Sciatic nerve (tissue), 2 donors: Measurements from ENCODE around the gene PSD. TPM values are rescaled to one million over a fixed set of nuclear protein-coding genes. Genes with fewer than 3 reads are reported as not detected.

Source experiments
- ATAC-seq: fragments of 200-7000 bp; cut with Tn5 transposase; one replicate; pipeline ENCODE4 v1.9.1; 2020; ENCODE audit warnings: mild to moderate bottlenecking, moderate library complexity
- DNase-seq: peaks from one replicate; pipeline ENCODE4 v3.0.0-alpha.2; 2020; ENCODE audit warnings: low spot score
- intact Hi-C: fragments of 100-400 bp; cut with DNase I; formaldehyde crosslinking; loops from one replicate; pipeline ENCODE4 v1.14.2; 2022
- microRNA-seq: library from miRNA; unstranded; fragments of <30 nt; microRNA quantifications from one replicate; pipeline ENCODE4 v1.2.0, GENCODE V29; 2020
- total RNA-seq: library from RNA; stranded (reverse); fragmentation: NEBNext Ultra II Directional; extraction: Animal tissue kit (Norgen Biotek cat#: 25700); gene quantifications from one replicate; pipeline ENCODE4 v1.2.1, GENCODE V29; 2021
- donor health status: DM: no; HTN: no; CAD: no.
- donor health status: DM: no; HTN: no; CAD: no.

Gene PSD
- total RNA-seq, 1 donor from 2014 or later, result 1.9 TPM

DNA sequence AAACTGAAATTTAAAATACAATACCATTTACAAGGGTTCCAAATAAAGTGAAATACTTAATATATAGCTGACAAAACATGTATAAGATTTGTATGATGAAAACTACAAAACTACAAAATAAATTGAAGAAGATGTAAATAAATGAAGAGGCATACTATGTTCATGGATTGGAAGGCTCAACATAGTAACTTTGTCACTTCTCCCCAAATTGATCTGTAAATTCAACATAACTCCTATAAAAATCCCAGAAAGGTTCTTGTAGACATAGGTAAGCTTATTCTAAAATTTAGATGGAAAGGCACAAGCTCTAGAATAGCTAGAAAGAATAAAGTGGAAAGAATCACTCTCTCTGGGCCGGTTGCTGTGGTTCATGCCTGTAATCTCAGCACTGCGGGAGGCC is 47.3 kb downstream of the PSD start:
- intact Hi-C loops, result no loop called here
- ATAC-seq (no peak), DNase-seq (no peak)

DNA sequence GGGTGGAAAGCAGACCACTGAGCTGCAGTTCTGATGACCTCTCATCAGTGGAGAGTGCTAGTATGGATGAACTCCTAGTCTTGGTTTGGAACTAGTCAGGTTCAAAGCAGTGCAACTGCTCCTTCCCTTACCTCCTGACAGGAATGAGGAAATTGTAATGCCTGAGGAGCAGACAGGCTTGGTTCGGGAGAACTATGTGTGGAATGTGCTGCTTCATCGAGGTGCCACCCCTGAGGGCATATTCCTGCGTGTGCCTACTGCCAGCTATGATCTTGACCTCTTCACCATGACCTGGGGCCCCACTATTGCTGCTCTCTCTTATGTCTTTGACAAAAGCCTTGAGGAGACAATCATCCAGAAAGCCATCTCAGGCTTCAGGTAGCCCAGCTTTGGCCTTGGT is 50.5 kb downstream of the PSD start:
- ATAC-seq (no peak), DNase-seq (no peak)
- intact Hi-C loops, result no loop called here

DNA sequence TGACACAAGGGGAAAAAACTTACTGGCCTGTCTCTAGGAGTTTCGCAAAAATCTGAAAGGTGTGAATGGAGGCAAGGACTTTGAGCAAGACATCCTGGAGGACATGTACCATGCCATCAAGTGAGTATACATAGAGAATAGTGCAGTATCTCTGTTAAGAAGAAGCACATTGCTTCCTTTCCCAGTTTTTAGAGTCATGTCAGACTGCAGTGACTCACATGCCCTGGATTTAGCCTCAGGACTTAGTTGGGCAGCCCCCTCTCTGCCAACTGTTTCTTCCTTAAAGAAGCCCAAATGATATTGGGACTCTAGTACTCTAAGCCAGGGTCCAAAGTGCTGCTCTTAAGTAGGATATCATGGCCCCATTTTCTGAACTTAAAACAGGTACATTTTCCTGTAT is 51.1 kb downstream of the PSD start:
- DNase-seq (no peak), ATAC-seq (no peak)
- intact Hi-C loops, result no loop called here

DNA sequence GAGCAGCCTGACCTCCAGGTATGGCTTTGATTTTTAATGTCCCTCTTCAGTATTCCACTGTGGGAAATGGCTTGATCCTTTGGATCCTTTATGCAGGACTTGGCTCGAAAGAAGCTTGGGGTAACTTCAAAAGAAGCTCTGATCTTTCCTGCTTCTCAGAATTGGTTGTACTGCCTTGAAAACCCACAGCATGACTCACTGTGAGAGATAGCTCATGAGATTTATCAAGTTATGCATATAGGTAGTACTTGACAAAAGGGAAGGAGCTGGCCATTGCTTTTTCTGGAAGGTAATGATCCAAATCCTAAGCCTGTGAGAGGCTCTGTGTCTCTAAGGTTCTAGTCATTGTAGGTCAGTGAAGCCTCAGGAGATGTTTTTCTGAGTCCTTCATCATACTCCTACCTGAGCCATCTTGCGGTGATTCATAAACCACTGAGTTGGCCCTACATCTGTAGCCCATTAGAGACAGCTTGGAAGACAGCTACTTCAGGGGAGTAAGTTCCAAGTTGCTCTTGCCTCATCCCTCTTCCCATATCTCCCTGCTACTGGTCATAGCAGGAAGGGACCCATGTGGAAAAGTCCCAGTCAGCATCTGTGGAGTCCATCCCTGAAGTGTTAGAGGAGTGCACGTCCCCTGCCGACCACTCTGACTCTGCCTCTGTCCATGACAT is 59.7 kb downstream of the PSD start:
- DNase-seq (no peak), ATAC-seq (no peak)
- intact Hi-C loops, result no loop called here

DNA sequence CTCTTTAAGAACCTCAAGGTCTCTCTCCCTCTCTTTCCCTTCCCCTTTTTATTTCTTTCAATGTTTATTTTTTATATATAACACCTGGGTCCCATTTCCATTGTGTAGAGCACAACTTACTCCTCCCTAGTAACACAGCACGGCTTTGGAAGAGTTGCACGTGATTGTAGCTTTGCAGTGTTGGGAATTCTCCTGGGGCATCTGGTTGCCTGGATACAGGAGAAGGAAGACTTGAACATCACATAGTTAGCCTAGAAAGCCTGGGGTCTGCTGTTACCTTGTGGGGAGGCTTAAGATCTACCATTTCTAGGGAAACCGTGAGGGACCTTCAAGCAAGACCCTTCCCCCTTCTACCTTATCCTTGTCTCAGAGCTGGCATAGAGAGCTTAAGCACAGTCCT is 64.1 kb downstream of the PSD start:
- ATAC-seq (no peak), DNase-seq (no peak)
- intact Hi-C loops, result loop anchor here (5.0 kb wide), 1 partner anchor 122 kb away; no protein-coding TSS in a partner anchor

Small RNAs within 50 kb of the gene (microRNA-seq; reads per million reads assigned to microRNA genes)
- gene MIR146B, result 1,232 reads per million, percentile 84 among the genes with 10 or more reads in this experiment

Other genes with a start within 250 kb of the PSD start
- not detected for gene ELOVL3, start 192.5 kb downstream of the PSD start, total RNA-seq
- gene PITX3, start 177.3 kb downstream of the PSD start, total RNA-seq, result not detected
- 39.5 TPM for gene GBF1, start 173.3 kb downstream of the PSD start, total RNA-seq
- gene NFKB2, start 23.1 kb downstream of the PSD start, total RNA-seq, result 64.1 TPM
- gene FBXL15, start 2.1 kb upstream of the PSD start, total RNA-seq, result 11.1 TPM
- 101 TPM for gene CUEDC2, start 13.8 kb upstream of the PSD start, total RNA-seq
- not detected for gene C10orf95, start 32.8 kb upstream of the PSD start, total RNA-seq
- gene ACTR1A, start 83.9 kb upstream of the PSD start, total RNA-seq, result 84.3 TPM
- gene SUFU, start 85.2 kb upstream of the PSD start, total RNA-seq, result 19.7 TPM
- 164 TPM for gene TRIM8, start 225.7 kb upstream of the PSD start, total RNA-seq